K562 (cell line): ENCODE results near the gene DEDD. TPM values are rescaled to one million over a fixed set of nuclear protein-coding genes. Genes with fewer than 3 reads are reported as not detected.

Experiments used
- BMI1 ChIP-seq: fragments of 150-350 bp; IDR thresholded peaks from 2 replicates; pipeline ENCODE4 v1.6.1; 2014; ENCODE audit warnings: low read length
- BRF1 ChIP-seq: IDR thresholded peaks from 3 replicates; pipeline ENCODE4 v1.6.1; 2011; ENCODE audit warnings: borderline replicate concordance, mild to moderate bottlenecking; ENCODE audit not compliant: insufficient read length; ENCODE audit errors: extremely low read depth
- DACH1 ChIP-seq: fragments of 450-650 bp; IDR thresholded peaks from 2 replicates; pipeline ENCODE4 v1.6.1; 2018; ENCODE audit not compliant: partially characterized antibody
- ELF4 ChIP-seq: fragments of 450-650 bp; formaldehyde crosslinking; IDR thresholded peaks from 2 replicates; pipeline ENCODE4 v1.4.0; 2022; ENCODE audit warnings: missing genetic modification characterization
- FOXA3 ChIP-seq, 2 experiments: fragments of 450-650 bp in 1 of 2; sonication (generic) in 1 of 2; formaldehyde crosslinking; IDR thresholded peaks in 1 of 2; conservative IDR thresholded peaks in 1 of 2; 2 replicates each; pipeline versions ENCODE4 v1.4.0 to v1.8.0; 2020 to 2022; ENCODE audit warnings: mild to moderate bottlenecking in 2 of 2, missing genetic modification reagents in 1 of 2
- HDAC3 ChIP-seq: fragments of 450-650 bp; IDR thresholded peaks from 2 replicates; pipeline ENCODE4 v1.6.1; 2018; ENCODE audit warnings: borderline replicate concordance, mild to moderate bottlenecking, moderate library complexity; ENCODE audit not compliant: partially characterized antibody
- HMGN3 ChIP-seq: IDR thresholded peaks from 2 replicates; pipeline ENCODE4 v1.6.1; 2011; ENCODE audit warnings: borderline replicate concordance, low read depth, mild to moderate bottlenecking, mixed read lengths, low read length; ENCODE audit not compliant: insufficient read length; ENCODE audit errors: extremely low read depth
- L3MBTL2 ChIP-seq: fragments of 450-650 bp; IDR thresholded peaks from 2 replicates; pipeline ENCODE4 v1.6.1; 2016; ENCODE audit warnings: mild to moderate bottlenecking, moderate library complexity
- MTA1 ChIP-seq: fragments of 450-650 bp; IDR thresholded peaks from 2 replicates; pipeline ENCODE4 v1.6.1; 2017; ENCODE audit warnings: borderline replicate concordance
- MTA2 ChIP-seq: fragments of 450-650 bp; IDR thresholded peaks from 2 replicates; pipeline ENCODE4 v1.6.1; 2016; ENCODE audit warnings: low read depth
- NCOR1 ChIP-seq: fragments of 450-650 bp; IDR thresholded peaks from 2 replicates; pipeline ENCODE4 v1.6.1; 2016; ENCODE audit warnings: mild to moderate bottlenecking, moderate library complexity
- PKNOX1 ChIP-seq: fragments of 450-650 bp; IDR thresholded peaks from 2 replicates; pipeline ENCODE4 v1.6.1; 2016
- POLR3A ChIP-seq: IDR thresholded peaks from 2 replicates; pipeline ENCODE4 v1.6.1; 2011; ENCODE audit warnings: borderline replicate concordance, mild to moderate bottlenecking, moderate library complexity; ENCODE audit not compliant: insufficient read length, insufficient read depth; ENCODE audit errors: extremely low read depth
- RBBP5 ChIP-seq: fragments of 200-600 bp; sonication (generic); IDR thresholded peaks from 2 replicates; pipeline ENCODE4 v1.6.1; 2012; ENCODE audit warnings: borderline replicate concordance, mild to moderate bottlenecking, low read length, control low read depth, inconsistent platforms; ENCODE audit not compliant: insufficient read depth, poor library complexity, severe bottlenecking
- SLC30A9 ChIP-seq: fragments of 250-450 bp; sonication (Bioruptor Pico); IDR thresholded peaks from 2 replicates; pipeline ENCODE4 v1.8.0; 2022; ENCODE audit warnings: mild to moderate bottlenecking, moderate library complexity
- STAT6 ChIP-seq: sonication (generic); formaldehyde crosslinking; IDR thresholded peaks from 2 replicates; pipeline ENCODE4 v1.8.1; 2023; ENCODE audit warnings: mild to moderate bottlenecking, missing genetic modification reagents
- TEAD4 ChIP-seq, 2 experiments: sonication (generic) in 1 of 2; formaldehyde crosslinking in 1 of 2; IDR thresholded peaks; 2 replicates each; pipeline versions ENCODE4 v1.6.1 to v1.8.0; 2012 to 2022; ENCODE audit warnings: borderline replicate concordance in 1 of 2, inconsistent platforms in 1 of 2, low read length in 1 of 2, mild to moderate bottlenecking in 1 of 2, missing genetic modification reagents in 1 of 2
- ZBTB1 ChIP-seq: sonication (generic); formaldehyde crosslinking; IDR thresholded peaks from 2 replicates; pipeline ENCODE4 v1.8.1; 2023; ENCODE audit warnings: missing genetic modification reagents, low read depth, mild to moderate bottlenecking, borderline replicate concordance
- ZNF224 ChIP-seq: sonication (generic); formaldehyde crosslinking; IDR thresholded peaks from 2 replicates; pipeline ENCODE4 v1.8.0; 2022; ENCODE audit warnings: mild to moderate bottlenecking, missing genetic modification reagents
- ZNF644 ChIP-seq: fragments of 200-800 bp; sonication (Bioruptor generic); IDR thresholded peaks from 2 replicates; pipeline ENCODE4 v1.6.1; 2016; ENCODE audit warnings: low read depth, missing genetic modification characterization, missing compliant biosample characterization
- ZNF79 ChIP-seq: fragments of 250-450 bp; sonication (Bioruptor Pico); IDR thresholded peaks from 2 replicates; pipeline ENCODE4 v1.4.0; 2020; ENCODE audit warnings: low read depth, mild to moderate bottlenecking, moderate library complexity
- polyA plus RNA-seq, 8 experiments: library from polyadenylated mRNA; depleted of rRNA in 4 of 8; stranded (reverse) in 5 of 8; unstranded in 3 of 8; fragments of >200 nt; fragmentation: Nextera tagmentation in 2 of 8; fragmentation: Illumina TruSeq in 1 of 8; extraction: Ambion mirVana in 2 of 8; extraction: Trizol in 1 of 8; gene quantifications; 2 replicates each; pipeline versions ENCODE4 v1.2.1 to v1.2.3, GENCODE V29; 2011 to 2014; ENCODE audit warnings: inconsistent platforms in 1 of 8, missing spikeins in 1 of 8
- total RNA-seq, 7 experiments: library from RNA; depleted of rRNA in 6 of 7; stranded (reverse); fragments of >200 nt in 6 of 7; fragmentation: Illumina TruSeq in 2 of 7; extraction: Trizol in 2 of 7; gene quantifications; 2 replicates each; pipeline versions ENCODE4 v1.2.1 to v1.2.3, GENCODE V29; 2011 to 2021; ENCODE audit warnings: low replicate concordance in 1 of 7

DEDD gene
- total and polyA plus RNA-seq, 9 of the 15 experiments (the other 6 are each of a cell fraction or from before 2014, with no cell fraction given) = 11.6 to 41.0 (median 16.8) TPM

- peak; percentile 98 for TF ChIP-seq TEAD4 (IDR thresholded peaks at IDR 0.05; ENCODE audit: low read length)
- no peak for TF ChIP-seq TEAD4 (CRISPR knock-in tag; IDR thresholded peaks at IDR 0.05; ENCODE audit: borderline replicate concordance)
- TF ChIP-seq POLR3A = no peak
- peak; percentile 91 for TF ChIP-seq HDAC3
- peak; percentile 100 for TF ChIP-seq HMGN3
- TF ChIP-seq L3MBTL2 = peak; percentile 96
- 0 out of 2 replicates have a peak, but pooled peaks have one; percentile 37 for TF ChIP-seq ELF4 (CRISPR knock-in tag)
- TF ChIP-seq FOXA3 (CRISPR knock-in tag; conservative IDR thresholded peaks at IDR 0.05 in 1 of 2, IDR thresholded peaks at IDR 0.05 in 1 of 2) = 0 out of 4 replicates have a peak, but pooled peaks have one; percentile 35 to 37
- no peak for TF ChIP-seq ZNF224 (CRISPR knock-in tag)
- peak; percentile 47 for TF ChIP-seq DACH1
- peak; percentile 82; the same call in 1 of the 2 replicates for TF ChIP-seq ZNF644 (tag)
- peak; percentile 98 for TF ChIP-seq NCOR1
- TF ChIP-seq BMI1 = no peak
- no peak for TF ChIP-seq BRF1
- TF ChIP-seq MTA2 = peak; percentile 98
- peak; percentile 68 for TF ChIP-seq MTA1
- TF ChIP-seq ZBTB1 (CRISPR knock-in tag) = 0 out of 2 replicates have a peak, but pooled peaks have one; percentile 21
- TF ChIP-seq ZNF79 = no peak
- TF ChIP-seq STAT6 (CRISPR knock-in tag) = no peak
- peak; percentile 74 for TF ChIP-seq RBBP5
- peak; percentile 80 for TF ChIP-seq PKNOX1
- TF ChIP-seq SLC30A9 = no peak
Observed at GRCh38 chr1:161165742-161166668, 33.5 kb upstream of the DEDD start, which contains the start of gene PPOX (continued).
